Uterus (tissue), 4 donors: ENCODE results near the gene MAD1L1. TPM values are rescaled to one million over a fixed set of nuclear protein-coding genes. Genes with fewer than 3 reads are reported as not detected.

ENCODE experiments used
- DNase-seq, 2 donors: peaks; one replicate each; pipeline ENCODE4 v3.0.0-alpha.2; 2019 to 2020
- H3K27ac ChIP-seq, 2 donors: fragments of 200-600 bp; sonication (generic); 1 replicate in 1 of 2; 2 replicates in 1 of 2; pipeline ENCODE4 v1.5.1; 2016 to 2018
- H3K27me3 ChIP-seq, 2 donors: fragments of 200-600 bp; sonication (generic); one replicate each; pipeline ENCODE4 v1.5.1; 2018 to 2019; ENCODE audit warnings: control low read depth in 1 of 2
- H3K36me3 ChIP-seq, 2 donors: fragments of 200-600 bp; sonication (generic); one replicate each; pipeline ENCODE4 v1.5.1; 2019; ENCODE audit warnings: control low read depth in 1 of 2
- H3K4me1 ChIP-seq, 2 donors: fragments of 200-600 bp; sonication (generic); one replicate each; pipeline ENCODE4 v1.5.1; 2018 to 2019; ENCODE audit warnings: control low read depth in 1 of 2
- H3K4me3 ChIP-seq, 2 donors: fragments of 200-600 bp; sonication (generic); 1 replicate in 1 of 2; 2 replicates in 1 of 2; pipeline ENCODE4 v1.5.1; 2018 to 2019; ENCODE audit warnings: mild to moderate bottlenecking in 1 of 2
- H3K9me3 ChIP-seq, 2 donors: fragments of 200-600 bp; sonication (generic); one replicate each; pipeline ENCODE4 v1.5.1; 2019; ENCODE audit warnings: control low read depth in 1 of 2
- CTCF ChIP-seq, 4 experiments: fragments of 200-600 bp in 2 of 4; fragments of 450-650 bp in 2 of 4; sonication (generic) in 2 of 4; IDR thresholded peaks; one replicate each; pipeline ENCODE4 v1.5.1; 2016 to 2019; ENCODE audit warnings: antibody characterized with exemption in 4 of 4, mild to moderate bottlenecking in 2 of 4, moderate library complexity in 1 of 4
- POLR2A ChIP-seq, 2 donors: fragments of 450-650 bp; IDR thresholded peaks; one replicate each; pipeline ENCODE4 v1.6.1; 2016; ENCODE audit warnings: antibody characterized with exemption in 2 of 2, mild to moderate bottlenecking in 1 of 2, moderate library complexity in 1 of 2
- intact Hi-C: fragments of 100-400 bp; cut with DNase I; formaldehyde crosslinking; loops from one replicate; pipeline ENCODE4 v1.15.1; 2023; ENCODE audit warnings: low total_unique reads
- total RNA-seq, 4 donors: library from RNA; depleted of rRNA in 3 of 4; stranded (reverse); fragments of >200 nt in 3 of 4; gene quantifications; one replicate each; pipeline versions ENCODE4 v1.1.0 to v1.2.4, GENCODE V29; 2014 to 2023
- donor health status: DM: yes; HTN: yes; CAD: no.

Gene MAD1L1
- total RNA-seq, 4 donors from 2014 or later = 13.3 to 37.4 (median 33.1) TPM

DNA sequence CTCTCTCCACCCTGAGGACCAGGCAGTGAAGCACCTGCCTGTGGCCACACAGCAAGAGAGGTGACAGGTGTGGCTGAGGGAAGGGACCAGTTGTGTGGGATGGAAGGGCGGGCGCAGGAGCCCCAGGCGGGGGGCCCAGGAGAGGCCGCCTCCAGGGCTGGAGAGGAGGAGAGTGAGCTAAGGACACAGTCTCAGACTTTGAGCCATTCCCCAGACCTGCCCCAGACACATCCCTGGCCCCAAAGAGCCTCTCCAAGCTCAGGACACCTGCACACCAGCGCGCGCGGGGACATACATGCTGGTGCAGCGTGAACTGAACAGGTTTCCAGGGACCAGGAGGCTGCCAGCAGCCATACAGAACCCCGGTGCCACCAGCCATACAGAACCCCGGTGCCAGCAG, 237.3 kb downstream of the MAD1L1 start:
- no peak overlapping the region for H3K4me3 ChIP-seq
- no peaks in the 10 kb centered on the region for H3K36me3 ChIP-seq
- H3K27me3 ChIP-seq = no peaks in the 10 kb centered on the region
- no peak for TF ChIP-seq POLR2A (IDR thresholded peaks at IDR 0.05)
- no peak for TF ChIP-seq CTCF (IDR thresholded peaks at IDR 0.05)
- no peak for DNase-seq
- H3K27ac ChIP-seq = no peak overlapping the region
- intact Hi-C loops = no loop called here
- H3K4me1 ChIP-seq = no peaks in the 10 kb centered on the region
- no peaks in the 10 kb centered on the region for H3K9me3 ChIP-seq

DNA sequence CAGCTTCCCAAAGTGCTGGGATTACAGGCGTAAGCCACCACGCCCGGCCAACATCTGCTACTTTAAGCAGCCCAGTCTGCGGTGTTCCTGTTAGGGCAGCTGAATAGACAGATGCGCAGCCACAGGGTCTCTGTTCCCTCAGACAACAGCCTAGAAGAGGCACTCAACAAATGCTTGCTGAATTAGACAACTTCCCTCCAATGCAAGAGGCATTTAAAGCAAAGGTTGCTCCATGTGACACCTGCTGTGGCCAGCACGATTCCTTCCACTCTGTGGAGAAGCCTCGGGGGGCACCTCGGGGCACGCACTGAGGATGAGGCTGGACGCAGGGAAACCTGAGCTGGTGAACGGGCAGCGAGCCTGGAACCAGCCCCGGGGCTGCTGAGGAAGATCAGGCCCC, 237.8 kb downstream of the MAD1L1 start:
- TF ChIP-seq POLR2A (IDR thresholded peaks at IDR 0.05) = no peak
- no peak for TF ChIP-seq CTCF (IDR thresholded peaks at IDR 0.05)
- no peak overlapping the region for H3K27ac ChIP-seq
- H3K4me1 ChIP-seq = no peaks in the 10 kb centered on the region
- no peaks in the 10 kb centered on the region for H3K27me3 ChIP-seq
- no peak overlapping the region for H3K4me3 ChIP-seq
- DNase-seq = no peak
- no peaks in the 10 kb centered on the region for H3K36me3 ChIP-seq
- no peaks in the 10 kb centered on the region for H3K9me3 ChIP-seq
- intact Hi-C loops = no loop called here

DNA sequence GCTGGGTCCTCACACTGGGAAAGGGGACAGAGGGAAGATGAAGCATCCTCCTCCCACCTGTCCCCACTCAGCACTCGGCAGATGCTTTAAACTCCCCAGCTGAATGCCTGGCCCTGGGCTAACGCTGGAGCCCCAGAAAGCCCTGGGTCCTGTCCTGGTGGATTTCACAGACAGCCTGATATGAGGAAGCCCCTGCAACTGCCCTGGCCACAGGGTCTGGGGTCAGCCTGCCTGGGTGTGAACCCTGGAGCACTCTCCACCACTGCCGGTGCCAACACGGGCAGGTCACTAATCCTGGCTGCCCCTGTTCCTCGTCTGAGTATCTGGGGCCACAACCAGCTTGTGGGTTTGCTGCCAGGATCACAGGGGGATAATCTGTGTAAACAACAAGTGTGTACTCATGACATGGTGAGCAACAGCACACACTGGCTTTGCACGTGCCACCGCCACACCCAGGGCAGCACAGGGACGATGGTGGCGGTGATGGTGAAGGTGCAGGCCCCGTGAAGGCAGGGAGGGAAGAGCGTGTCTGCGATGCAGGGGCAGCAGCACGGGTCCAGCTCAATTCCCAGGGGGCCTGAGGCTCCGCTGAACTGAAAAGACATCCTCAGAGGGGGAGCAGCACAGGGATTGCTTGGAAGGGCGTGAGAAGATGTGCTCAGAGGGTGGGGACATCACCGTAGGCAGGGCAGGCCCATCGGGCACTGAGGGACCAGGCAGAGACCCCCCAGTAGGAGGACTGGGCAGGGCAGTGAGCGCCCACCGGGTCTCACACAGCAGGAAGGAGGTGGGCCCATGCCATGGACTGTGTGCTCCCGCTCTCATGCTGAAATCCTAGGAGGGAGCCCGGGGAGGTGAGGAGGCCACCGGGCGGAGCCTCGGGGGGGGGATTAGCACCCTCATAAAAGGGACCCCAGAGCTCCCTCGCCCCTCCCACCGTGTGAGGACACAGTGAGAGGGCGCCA, 238.7 kb downstream of the MAD1L1 start:
- DNase-seq = no peak
- TF ChIP-seq POLR2A (IDR thresholded peaks at IDR 0.05) (no peak), CTCF (IDR thresholded peaks at IDR 0.05) (no peak)
- Histone ChIP-seq H3K4me1 (no peaks in the 10 kb centered on the region), H3K36me3 (no peaks in the 10 kb centered on the region), H3K27me3 (no peaks in the 10 kb centered on the region), H3K9me3 (no peaks in the 10 kb centered on the region), H3K27ac (no peak overlapping the region), H3K4me3 (no peak overlapping the region)
- intact Hi-C loops = no loop called here

DNA sequence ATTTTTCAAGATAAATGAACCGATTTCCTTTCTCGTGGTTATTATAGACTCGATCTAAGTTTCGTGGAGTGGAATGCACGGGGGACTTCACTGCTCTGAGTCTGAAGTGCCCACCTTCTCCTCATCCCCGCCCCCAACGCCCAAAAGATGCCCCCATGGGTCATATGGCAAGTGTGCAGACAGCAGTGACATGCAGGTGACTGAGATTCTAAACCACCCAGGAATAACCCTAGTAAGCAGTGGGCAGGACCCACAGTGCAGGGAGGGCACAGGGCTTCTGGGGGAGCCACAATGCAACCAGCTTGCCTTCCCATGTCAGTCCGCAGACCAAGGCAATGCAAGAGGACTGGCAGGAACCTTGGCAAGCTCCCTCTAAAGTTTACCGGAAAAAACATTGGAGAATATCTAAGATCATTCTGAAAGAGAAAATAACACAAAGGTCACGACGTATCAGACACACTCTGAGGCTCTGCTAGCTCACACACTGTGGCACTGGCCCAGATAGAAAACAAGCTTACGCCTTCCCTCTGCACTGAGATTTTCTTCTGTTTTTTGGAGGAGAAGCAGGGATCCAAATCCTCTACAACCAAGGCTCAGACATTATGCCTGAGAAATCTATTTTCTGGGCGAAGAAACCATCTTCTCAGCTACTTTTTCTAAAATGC, 239.6 kb downstream of the MAD1L1 start:
- no peaks in the 10 kb centered on the region for H3K4me1 ChIP-seq
- H3K36me3 ChIP-seq = no peaks in the 10 kb centered on the region
- no peak for TF ChIP-seq CTCF (IDR thresholded peaks at IDR 0.05)
- no peak for TF ChIP-seq POLR2A (IDR thresholded peaks at IDR 0.05)
- H3K27ac ChIP-seq = no peak overlapping the region
- intact Hi-C loops = no loop called here
- H3K4me3 ChIP-seq = no peak overlapping the region
- no peaks in the 10 kb centered on the region for H3K27me3 ChIP-seq
- no peaks in the 10 kb centered on the region for H3K9me3 ChIP-seq
- DNase-seq = no peak

- H3K27ac ChIP-seq = no peak overlapping the region
- no peak for DNase-seq
- H3K9me3 ChIP-seq = no peaks in the 10 kb centered on the region
- no peaks in the 10 kb centered on the region for H3K36me3 ChIP-seq
- H3K27me3 ChIP-seq = no peaks in the 10 kb centered on the region
- no peaks in the 10 kb centered on the region for H3K4me1 ChIP-seq
- no peak overlapping the region for H3K4me3 ChIP-seq
- TF ChIP-seq CTCF (IDR thresholded peaks at IDR 0.05) (no peak), POLR2A (IDR thresholded peaks at IDR 0.05) (no peak)
- intact Hi-C loops = no loop called here
Measured at GRCh38 chr7:1992554-1992953, 240.2 kb downstream of the MAD1L1 start.
